ENCODE measurements around the gene KLHDC7B.

DNA sequence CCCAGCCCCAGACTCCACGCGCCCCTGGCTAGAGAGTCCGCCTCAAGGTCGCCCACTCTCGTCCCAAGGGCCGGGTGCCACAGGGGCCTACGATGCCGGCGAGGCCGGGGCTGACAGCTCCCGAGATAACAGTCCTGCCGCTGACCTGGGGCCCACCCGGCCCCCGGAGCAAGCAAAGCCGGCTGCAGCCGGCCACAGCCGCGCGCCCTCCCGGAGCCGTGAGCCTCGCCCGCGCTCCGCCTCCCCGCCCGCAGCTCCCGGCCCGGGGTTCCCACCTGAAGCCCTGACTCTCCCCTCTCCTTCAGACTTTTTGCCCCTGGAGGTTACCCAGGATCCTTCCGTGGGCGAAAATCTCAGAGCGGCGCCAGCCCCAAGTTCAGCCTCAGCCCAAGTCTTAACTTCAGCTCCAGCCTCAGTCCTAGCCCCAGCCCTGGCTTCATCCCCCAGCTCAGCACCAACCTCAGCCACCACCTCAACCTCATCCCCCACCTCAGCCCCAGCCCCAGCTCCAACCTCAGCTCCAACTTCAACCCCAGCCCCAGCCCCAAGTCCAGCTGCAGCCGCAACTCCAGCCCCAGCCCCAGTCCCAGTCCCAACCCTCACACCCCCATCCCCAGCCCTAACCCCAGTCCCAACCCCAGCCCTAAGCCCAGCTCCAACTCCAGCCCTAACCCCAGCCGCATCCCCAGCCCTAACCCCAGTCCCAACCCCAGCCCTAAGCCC, 1.7 kb downstream of the KLHDC7B start:
- TF ChIP-seq CTCF (conservative IDR thresholded peaks at IDR 0.05; ENCODE audit: low read depth, low read length) (no peak), EZH2 (IDR thresholded peaks at IDR 0.05; ENCODE audit: low read length, unreplicated experiment) (no peak)
